NCI-H187 treated with DMSO at 0.1 percent for 48 hours (cell line): ENCODE data around the gene CA10.

Experiments
- DNase-seq: peaks from one replicate; lab custom pipeline; 2025; lab: John Stamatoyannopoulos, UW

The CA10 gene

GRCh38 chr17:52048137-52048898, 110.2 kb downstream of the CA10 start:
- DNase-seq, result no peak

- DNase-seq, result no peak
These were observed 111.4 kb downstream of the CA10 start for GRCh38 chr17:52047086-52047485.

DNA sequence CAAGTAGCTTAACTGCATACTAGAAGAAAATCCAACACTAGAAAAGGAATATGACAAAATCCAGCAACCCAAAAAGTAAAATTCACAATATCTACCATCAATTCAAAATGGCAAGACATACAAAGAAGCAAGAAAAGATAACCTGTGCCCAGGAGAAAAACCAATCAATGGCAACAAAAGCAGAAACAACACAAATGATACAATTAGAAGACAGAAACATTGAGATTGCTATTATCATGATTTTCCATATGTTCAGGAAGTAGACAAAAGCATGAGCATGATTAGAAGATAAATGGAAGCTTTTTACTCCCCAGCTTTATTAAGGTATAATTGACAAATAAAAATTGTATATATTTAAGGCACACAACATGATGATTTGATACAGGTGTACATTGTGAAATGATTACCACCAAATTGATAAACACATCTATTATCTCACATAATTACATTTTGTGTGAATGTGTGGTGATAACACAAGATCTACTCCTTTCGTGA, 117.3 kb downstream of the CA10 start:
- no peak for DNase-seq

DNA sequence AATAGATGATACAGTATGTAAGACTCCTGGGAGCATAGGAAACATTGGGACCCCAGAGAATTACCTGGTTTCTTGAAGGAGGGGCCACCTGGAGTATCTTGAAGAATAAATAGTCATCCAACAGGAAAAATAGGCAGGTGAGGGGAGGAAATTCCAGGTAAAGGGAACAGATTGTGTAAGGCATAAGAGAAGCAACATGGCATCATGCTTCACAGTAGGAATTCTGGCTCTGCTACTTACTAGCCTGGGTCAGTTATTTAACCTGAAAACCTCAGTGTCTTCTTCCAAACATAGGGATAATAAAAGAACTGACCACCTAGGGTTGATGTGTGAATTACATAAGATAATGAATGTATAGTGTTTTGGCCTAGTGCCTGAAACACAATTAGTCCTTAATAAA, 122.1 kb downstream of the CA10 start:
- DNase-seq, result no peak

GRCh38 chr17:52035336-52035915, 123.1 kb downstream of the CA10 start:
- no peak for DNase-seq

- no peak for DNase-seq
These were observed 126.1 kb downstream of the CA10 start for GRCh38 chr17:52032454-52032853.

DNA sequence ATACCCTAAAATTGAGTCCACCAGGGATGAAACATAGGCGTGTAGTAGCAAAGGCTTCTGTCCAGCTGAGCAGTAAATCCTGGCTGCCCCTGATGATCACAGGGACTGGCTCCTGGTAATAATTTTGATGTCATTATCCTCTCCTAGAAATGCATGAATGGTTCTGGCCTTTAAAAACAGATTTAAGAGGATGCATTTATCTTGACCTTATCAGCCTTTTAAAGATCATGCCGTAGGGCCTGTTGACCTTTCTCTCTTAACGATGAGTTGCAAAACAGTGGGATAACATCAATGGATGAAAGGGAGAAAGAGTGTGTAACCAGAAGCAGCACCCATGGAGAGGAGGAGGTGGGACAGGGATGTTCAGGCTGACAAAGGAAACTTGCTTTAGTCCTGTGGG, 128.5 kb downstream of the CA10 start:
- no peak for DNase-seq

DNA sequence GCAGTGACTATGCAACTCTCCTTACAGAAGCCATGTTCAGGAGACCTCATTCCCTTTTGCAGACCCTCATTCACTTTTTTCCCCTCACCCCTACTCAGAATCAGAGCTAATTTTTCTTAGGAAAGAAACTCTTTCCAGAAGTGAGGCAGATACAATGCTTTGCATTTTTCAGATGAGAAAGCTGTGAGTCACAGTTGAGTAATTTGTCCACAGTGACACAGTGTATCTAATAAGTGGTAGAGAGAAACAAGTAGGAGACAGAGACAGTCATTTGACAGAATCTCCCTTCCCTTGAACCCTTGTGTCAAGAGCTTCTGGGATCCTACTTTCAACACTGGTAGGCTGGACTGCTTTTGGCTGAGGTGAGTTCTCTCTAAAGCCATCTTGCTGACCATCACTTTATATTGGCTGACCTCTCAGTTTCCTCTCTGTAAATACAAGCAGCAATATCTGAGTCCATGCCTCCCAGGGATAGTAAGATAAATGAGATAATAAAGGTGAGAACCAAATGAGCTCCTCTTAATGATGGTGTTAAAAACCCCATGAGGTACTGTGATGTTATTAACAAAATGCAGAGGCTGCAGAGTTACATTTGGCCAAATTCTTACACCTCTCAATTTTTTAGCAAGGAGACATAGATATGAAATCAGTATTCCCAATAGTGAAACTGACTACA, 130.8 kb downstream of the CA10 start:
- DNase-seq, result no peak

DNA sequence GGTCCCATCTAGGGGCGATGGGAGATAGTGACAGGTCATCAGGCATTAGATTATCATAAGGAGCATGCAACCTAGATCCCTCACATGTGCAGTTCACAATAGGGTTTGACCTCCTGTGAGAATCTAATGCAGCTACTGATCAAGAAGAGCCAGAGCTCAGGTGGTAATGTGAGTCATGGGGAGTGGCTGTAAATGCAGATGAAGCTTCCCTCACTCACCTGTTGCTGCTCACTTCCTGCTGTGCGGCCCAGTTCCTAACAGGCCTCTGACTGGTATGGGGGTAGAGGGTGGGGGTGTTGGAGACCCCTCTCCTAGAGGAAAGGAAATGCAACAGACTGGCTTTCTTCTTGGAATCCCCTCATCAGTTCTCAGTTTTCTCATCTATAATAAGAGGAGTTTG, 131.4 kb downstream of the CA10 start:
- DNase-seq, result no peak

DNA sequence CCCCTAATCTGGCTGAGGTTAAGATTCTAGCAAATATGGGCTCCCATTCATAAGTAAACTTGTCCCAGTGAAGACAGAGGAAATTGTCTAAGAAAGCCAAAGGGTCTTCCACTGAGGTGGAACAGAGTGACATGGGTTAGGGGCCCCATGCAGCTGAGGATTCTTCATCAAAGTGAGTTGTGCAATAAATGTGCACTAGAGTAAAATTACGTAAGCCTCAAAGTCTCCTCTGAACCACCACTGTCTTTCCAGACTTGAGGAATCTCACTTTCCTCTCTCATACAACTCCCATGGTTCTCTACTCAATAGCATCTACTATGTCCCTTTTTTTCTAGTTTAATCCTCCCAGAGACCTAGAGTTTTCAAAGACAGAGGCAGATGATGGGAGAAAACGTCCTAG, 132.4 kb downstream of the CA10 start:
- DNase-seq, result no peak

- DNase-seq, result no peak
These were observed 133.3 kb downstream of the CA10 start for GRCh38 chr17:52025236-52025635.

DNA sequence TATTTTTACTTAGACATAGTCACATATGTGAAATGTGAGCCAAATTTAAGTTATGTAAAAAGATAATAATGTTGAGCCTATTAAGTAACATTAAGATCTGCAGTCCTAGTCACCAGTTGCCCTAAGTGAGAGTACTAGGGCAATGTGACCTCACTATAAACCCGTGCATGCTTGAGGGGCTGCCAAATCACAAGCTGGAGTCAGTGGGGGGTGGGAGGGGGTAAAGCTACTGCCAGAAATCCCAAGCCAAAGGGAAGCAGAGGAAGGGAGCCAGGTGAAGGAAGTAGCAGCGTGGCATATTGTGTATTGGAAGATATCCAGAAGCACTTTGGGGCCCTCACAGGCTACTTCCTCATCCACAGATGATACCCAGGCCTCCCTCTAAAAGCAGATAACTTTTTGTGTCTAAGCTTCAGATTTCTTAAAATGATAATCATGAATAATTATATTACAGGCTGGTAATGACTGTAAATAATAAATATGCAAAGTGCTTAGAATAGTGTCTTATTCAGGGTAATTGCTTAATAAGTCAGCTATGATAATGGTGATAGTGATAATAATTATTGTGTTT, 134.1 kb downstream of the CA10 start:
- no peak for DNase-seq

DNA sequence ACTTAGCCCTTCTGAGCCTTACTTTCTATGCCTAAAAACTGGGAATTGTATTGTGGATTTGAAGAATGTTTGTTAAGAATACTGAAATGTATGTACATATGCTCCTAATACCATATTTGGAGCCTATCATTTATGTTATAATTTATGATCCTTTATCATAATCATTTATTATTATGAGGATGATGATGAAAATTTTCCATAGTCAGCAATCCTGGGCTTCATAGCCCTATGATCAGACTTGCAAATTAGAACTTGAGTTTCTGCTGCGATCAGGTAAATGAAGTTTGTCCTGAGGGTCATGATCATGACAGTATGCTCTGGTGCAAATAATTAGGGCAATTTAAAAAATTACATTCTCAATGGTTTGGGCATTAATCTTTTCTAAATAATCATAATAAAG, 147.4 kb downstream of the CA10 start:
- DNase-seq, result no peak

DNA sequence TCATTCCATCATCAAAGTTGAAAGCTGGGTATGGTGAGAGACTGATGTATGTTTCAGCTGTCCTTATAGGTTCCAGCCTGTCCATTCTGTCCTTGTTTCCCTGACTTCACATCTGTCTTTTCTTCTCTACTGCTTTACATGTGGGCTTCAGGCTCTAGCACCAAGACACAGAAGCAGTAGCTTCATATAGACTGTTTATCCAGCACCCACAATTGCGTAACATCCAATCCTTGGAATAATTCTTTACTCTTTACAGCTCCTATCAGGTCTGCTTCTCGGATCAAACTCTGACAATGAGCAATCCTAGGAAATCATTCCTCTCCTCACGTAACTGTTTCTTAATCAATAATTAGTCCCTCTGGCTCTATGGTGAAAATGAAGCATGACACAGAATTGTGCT, 158.9 kb downstream of the CA10 start:
- no peak for DNase-seq

- DNase-seq, result peak; percentile 25
These were observed 160.8 kb downstream of the CA10 start for GRCh38 chr17:51997723-51998122.

GRCh38 chr17:51995797-51996403, 162.6 kb downstream of the CA10 start:
- DNase-seq, result no peak

GRCh38 chr17:51992864-51993416, 165.6 kb downstream of the CA10 start:
- DNase-seq, result no peak

DNA sequence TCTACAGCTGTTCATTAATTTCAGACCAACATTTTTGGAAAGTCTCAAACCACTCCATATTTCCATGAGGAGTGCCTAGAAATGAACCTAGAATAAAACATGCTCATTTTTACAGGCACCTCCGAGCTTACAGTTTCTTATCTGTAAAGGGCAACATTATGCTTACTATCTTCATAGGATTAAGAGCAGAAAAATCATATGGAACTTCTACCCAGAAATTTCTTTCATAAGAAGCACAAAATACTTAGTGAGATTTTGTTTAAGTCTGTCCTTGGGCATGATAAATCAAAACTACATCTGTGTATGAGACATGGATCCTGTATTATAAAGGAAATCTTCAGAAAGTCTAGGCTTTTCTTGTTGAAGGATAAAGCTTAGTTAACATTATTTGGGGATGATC, 187.4 kb downstream of the CA10 start:
- no peak for DNase-seq

DNA sequence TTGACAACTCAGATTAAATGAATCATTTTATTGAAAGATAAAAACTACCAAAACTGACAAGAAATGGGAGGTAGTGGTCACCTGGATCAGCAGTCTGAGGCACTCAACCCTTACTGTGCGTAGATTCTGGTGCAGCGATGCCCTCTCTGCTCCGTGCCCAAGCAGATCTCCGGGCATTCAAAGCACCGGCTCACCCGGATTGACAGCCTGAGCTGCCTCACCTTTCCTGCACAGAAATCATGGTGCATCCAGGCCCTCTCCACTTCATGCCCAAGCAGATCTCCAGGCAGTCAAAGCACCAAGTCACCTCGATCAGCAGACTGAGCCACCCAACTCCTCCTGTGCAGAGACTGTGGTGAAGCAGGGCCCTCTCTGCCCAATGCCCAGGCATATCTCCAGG, 196.8 kb downstream of the CA10 start:
- no peak for DNase-seq

GRCh38 chr17:51957786-51958185, 200.7 kb downstream of the CA10 start:
- no peak for DNase-seq

GRCh38 chr17:51955245-51955644, 203.3 kb downstream of the CA10 start:
- DNase-seq, result no peak

- DNase-seq, result peak; percentile 54
These were observed 204.2 kb downstream of the CA10 start for GRCh38 chr17:51954232-51954765.
